Measurements from ENCODE around the gene RFTN1.

The RFTN1 gene

DNA sequence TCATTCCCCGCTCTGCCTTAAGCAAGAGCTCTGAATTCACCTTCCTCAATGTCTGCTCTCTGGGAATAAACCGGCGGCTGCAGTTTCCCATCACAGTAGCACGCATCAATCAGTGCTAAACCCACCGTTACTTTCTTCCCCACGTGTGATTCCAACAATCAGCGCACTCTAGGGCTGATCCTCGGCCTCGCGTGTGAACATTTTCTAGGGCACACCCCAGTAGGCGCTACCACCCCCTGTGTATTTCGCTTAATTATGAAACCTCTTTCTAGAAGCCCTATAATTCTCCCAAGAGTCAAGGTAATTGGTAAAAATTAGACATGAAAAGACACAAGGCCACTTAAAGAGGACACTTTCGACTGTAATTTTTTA, 87.5 kb downstream of the RFTN1 start:
- no peak overlapping the region for H3K4me3 ChIP-seq (ENCODE audit: low read length)
- no peak for TF ChIP-seq ZNF274 (IDR thresholded peaks at IDR 0.05; ENCODE audit: low read depth, low read length)

DNA sequence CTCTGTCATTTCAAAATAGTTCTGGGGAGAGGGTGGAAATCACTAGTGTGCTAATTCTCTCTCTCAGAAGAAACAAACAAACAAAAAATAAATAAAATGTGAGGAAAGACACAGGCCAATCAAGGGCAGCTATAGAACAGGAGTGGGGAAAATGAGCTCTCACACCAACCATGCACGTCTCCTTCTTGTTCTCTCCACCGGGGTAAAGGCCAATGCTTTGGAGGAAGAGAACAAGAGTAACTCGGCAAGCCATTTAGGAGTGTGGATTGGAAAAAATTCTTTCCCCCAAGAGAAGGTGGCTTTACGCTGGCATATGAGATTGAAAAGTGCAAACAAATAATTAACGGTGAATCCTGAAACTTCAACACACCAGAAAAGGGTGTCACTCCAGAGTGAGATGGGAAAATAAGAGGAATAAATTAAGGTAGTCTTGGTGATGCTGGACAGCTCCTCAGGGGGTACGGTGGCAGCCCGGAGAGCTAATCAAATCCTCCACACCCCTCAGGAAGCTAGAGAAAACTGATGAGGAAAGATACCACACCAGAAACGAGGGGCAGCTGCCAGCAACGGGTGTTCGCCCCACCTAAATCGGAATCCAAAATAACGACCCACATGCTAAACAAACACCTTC, 88.0 kb downstream of the RFTN1 start:
- no peak for TF ChIP-seq ZNF274 (IDR thresholded peaks at IDR 0.05; ENCODE audit: low read depth, low read length)
- H3K4me3 ChIP-seq (ENCODE audit: low read length), result no peak overlapping the region

DNA sequence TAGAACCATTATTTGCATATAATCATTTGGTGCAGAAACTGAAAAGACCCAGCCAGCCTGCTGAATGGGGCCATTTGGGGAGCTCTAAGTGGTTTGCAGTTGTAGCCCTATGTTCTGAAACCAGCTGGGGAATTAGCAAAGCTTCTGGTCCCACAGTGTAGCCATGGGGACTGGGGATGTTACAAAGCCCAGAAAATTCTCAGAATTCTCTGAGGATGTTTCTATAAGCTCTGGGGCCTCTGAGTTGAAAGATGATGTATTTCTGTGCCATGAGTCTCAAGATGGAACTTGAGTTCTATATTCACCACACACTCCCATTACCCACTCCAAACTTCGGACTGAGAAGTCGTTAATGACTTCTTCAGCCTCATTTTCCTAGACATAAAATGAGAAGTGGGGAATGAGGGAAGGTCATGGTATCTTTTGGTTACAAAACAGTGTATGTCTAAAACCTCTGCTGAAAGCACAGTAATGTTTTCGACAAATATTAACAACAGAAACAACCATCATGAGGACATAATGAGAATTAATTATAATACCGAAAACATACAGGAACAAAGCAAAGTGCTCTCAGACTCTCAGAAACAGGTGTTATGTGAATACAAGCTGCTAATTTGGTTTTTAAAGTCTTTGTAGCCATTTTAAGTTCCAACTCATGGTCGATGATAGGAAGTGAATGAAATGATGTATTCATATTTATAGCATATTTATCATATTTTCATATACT, 89.4 kb downstream of the RFTN1 start:
- no peak overlapping the region for H3K4me3 ChIP-seq (ENCODE audit: low read length)
- TF ChIP-seq ZNF274 (IDR thresholded peaks at IDR 0.05; ENCODE audit: low read depth, low read length), result no peak

DNA sequence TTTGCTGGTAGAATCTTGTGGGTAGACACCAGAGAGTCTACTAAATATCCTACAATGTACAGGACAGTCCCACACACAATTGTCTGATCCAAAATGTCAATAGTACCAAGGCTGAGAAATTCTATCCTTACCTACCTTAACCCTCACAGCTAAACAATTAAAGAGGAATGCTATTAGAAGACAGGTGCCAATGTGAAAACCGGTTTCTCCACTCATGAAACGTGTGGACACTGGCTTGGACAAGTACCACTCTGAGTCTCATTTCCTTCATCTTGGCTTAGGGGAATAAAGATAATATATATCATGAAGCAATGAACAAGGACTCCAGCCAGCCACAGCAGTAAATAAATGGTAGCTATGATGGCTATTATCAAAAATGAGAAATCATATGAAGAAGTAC, 90.2 kb downstream of the RFTN1 start:
- H3K4me3 ChIP-seq (ENCODE audit: low read length), result no peak overlapping the region
- TF ChIP-seq ZNF274 (IDR thresholded peaks at IDR 0.05; ENCODE audit: low read depth, low read length), result no peak

DNA sequence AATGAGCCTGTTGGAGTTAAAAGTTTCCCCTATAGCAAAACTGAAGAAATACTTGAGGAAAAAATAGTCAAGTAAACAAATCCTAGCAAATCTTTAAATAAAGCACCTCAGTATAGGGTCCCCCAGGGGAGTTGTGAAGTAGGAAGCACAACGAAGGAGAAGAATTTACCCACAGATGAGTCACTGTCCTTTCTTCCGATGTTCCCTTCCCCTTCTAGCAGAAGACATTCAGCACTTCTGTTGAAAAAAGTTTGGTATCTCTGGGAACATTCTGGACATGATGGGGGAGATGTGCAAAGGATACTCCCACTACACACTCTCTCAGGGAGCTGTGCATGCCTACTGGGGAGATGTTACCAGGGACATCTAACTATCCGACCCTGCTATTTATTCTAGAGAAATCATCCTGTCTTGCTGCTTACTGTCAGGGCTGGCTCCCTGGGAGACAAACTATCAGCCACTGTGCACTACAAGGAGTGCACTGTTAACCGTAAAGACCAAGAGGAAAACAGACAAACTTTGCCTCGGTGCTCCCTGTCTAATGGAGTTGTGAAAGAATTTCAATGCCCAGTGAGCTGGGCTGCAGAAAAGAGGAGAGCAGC, 93.8 kb downstream of the RFTN1 start:
- TF ChIP-seq ZNF274 (IDR thresholded peaks at IDR 0.05; ENCODE audit: low read depth, low read length), result no peak

DNA sequence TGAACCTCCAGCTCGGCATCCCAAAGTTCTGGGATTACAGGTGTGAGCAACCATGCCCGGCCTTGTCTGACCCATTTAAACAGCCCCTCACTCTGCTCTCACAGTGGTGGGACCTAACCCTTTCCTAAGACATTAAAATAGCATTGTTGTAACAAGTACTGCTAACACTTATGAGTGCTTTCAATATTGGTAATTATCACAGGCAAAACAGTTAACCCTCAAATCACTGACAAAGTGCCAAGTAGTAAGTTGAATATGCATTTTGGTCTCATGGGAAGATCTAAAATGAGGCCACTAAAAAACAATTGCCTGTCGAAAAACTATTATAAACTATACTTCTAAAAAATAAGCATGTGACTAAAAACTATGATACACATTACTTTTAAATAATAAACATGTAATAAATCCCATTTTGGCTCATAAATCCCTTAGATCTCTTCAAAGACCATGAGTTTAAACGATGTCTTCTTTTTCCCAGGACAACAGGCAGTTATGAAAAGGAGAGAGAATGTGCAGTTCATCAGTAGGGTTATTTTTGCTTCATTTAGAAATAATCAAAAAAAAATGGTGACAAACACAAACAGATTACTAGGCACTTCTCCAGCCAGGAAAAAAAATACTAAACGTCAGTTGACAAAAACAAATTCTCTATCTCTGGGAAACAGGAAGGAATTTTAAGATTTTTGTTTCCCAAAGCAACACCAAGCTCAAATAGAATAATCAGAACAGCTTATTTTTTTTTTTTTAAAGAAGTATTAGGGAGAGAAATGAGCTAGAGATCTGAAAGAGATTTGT, 95.4 kb downstream of the RFTN1 start:
- H3K4me3 ChIP-seq (ENCODE audit: low read length), result no peak overlapping the region
- TF ChIP-seq ZNF274 (IDR thresholded peaks at IDR 0.05; ENCODE audit: low read depth, low read length), result no peak

More for the DNA sequence above, 93.8 kb downstream of the RFTN1 start:
- H3K4me3 ChIP-seq (ENCODE audit: low read length), result no peak overlapping the region

DNA sequence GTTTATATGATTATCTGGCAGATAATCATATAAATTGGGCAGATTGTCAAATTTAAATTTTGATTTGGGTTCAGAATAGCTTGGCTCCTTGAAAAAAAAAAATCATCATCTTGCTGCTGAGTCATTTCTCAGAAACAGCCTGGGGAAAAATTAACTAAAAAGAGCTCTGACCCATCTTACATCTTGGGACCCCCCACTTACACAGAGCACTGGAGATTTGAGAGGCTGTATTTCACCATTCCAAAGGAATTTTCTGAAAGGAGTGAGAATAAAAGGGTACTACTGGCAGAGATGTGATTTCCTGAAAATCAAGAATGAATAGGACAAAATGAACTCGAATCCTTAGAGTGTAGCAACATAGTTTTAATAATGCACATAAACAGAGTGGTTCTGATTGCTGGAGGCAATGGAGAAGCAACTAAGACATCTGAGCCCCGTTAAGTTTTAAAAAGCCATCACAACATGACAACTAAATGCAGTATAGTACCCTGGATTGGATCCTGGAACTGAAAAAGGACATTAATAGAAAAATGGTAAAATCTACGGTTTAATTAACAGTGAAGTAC, 97.5 kb downstream of the RFTN1 start:
- no peak overlapping the region for H3K4me3 ChIP-seq (ENCODE audit: low read length)

DNA sequence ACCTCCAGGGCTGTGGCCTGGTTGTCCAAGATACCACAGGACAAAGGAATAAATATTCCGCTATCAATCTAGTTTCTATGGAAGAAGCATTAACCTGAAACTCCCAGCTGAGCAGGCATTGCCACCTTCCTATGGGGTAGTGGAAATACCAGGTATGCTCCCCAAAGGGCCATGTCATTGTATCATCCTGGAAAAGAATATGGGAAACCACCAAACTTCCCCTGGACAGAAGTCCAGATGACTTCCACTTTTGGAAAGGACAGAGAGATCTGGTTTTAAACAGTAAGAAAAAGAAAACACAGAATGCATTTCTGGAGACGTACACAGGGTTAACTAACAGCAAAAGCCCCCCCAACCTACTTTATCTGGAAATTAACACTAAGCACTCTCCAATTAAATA, 100.2 kb downstream of the RFTN1 start:
- no peak for TF ChIP-seq ZNF274 (IDR thresholded peaks at IDR 0.05; ENCODE audit: low read depth, low read length)
- no peak overlapping the region for H3K4me3 ChIP-seq (ENCODE audit: low read length)

More for the DNA sequence above, 97.5 kb downstream of the RFTN1 start:
- no peak for TF ChIP-seq ZNF274 (IDR thresholded peaks at IDR 0.05; ENCODE audit: low read depth, low read length)

DNA sequence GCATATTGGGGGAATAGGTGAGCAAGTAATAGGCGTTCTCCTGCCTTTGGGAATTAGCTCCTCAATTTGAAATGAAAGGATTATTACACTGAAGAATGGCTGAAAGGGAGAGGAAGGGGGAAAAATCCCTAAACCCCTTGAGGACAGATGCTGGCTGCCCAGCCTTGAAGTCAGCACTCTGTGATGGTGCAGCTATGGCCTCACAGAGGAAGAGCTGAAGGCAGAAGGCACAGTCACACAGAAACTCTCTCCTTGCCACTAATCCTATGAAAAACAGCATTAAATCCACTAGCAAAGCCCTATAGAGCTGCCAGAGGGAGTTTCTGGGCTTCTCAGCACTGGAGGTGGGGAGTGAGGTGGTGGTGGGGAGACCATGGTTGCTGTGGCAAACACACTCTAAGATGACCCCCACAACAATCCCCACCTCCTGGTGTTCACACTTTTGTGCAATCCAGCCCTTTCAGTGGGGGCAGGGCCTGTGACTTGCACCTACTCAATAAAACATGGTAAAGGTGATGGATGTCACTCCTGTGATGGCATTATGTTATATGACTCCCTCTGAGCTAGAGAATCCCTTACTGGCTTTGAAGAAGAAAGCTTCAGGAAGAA, 101.2 kb downstream of the RFTN1 start:
- TF ChIP-seq ZNF274 (IDR thresholded peaks at IDR 0.05; ENCODE audit: low read depth, low read length), result no peak
- no peak overlapping the region for H3K4me3 ChIP-seq (ENCODE audit: low read length)

DNA sequence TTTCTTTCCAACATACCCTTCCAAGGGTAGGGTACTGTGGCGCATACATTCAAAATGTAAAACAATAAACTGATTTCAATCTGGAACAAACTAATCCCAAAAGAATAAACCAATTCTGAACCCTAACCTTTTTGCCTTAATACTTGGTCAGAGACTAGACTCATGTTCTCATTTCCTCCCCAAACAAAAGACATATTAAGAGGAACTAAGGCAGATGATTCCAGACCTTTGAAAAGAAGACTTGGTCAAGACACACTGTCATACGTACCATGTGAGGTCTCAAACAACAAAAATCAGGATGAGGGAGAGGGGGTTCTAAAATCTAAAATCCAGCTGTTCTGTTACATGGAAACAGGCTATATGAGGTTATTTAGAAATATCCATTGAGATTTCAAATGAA, 102.1 kb downstream of the RFTN1 start:
- TF ChIP-seq ZNF274 (IDR thresholded peaks at IDR 0.05; ENCODE audit: low read depth, low read length), result no peak
- no peak overlapping the region for H3K4me3 ChIP-seq (ENCODE audit: low read length)

DNA sequence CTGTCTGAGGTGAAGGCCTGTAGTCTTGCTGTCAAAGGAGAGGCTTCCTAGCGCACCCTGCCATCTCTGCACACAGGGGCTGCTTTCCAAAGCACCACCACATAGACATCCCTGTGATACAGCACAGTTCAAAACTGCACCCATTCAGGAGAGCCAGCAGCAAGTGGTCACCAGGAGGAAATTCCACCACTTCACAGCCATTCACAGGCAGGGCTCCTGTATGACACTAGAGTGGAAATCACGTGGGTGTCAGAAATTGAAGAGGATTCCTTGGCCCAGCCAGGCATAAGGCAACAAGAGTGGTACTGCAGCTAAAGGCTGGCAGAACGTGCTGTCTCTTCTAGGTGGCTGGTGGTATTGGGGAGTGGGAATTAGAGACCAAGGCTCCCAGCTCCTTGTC, 102.8 kb downstream of the RFTN1 start:
- H3K4me3 ChIP-seq (ENCODE audit: low read length), result no peak overlapping the region
- no peak for TF ChIP-seq ZNF274 (IDR thresholded peaks at IDR 0.05; ENCODE audit: low read depth, low read length)

DNA sequence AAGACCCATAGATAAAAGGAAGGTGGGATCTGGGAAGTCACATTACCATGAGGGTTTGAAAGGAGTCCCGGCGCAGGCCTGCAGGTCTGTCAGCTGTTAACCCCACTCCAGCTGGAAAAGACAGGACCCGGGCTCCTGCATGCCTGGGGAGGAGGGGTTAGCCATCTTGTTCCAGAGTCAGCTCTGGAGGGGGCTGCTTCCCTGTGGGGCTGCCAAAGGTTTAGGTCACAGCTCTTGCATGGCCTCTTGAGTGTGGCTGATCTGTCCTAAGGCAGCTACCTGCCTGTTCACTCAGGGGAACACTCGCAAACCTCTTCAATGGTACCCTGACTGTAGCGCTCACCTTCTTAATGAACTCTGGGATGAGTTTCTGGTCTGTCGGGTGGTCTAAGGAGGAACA, 104.5 kb downstream of the RFTN1 start:
- no peak for TF ChIP-seq ZNF274 (IDR thresholded peaks at IDR 0.05; ENCODE audit: low read depth, low read length)
- no peak overlapping the region for H3K4me3 ChIP-seq (ENCODE audit: low read length)

DNA sequence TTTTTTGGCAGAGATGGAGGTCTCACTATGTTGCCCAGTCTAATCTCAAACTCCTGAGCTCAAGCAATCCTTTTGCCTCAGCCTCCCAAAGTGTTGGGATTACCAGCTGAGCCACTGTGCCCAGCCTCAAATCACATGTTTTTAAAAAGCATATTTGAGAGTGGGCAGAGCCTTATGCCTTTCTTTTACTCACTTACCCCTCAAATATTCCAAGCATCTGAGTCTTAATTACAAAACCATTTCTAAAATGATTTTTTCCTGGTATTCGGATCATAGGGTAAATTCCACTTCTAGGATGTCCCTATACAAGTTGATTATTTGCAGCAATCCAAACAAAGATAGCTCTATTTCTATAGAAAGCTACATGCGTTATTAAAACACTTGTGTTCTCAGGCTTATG, 106.1 kb downstream of the RFTN1 start:
- no peak overlapping the region for H3K4me3 ChIP-seq (ENCODE audit: low read length)
- no peak for TF ChIP-seq ZNF274 (IDR thresholded peaks at IDR 0.05; ENCODE audit: low read depth, low read length)

DNA sequence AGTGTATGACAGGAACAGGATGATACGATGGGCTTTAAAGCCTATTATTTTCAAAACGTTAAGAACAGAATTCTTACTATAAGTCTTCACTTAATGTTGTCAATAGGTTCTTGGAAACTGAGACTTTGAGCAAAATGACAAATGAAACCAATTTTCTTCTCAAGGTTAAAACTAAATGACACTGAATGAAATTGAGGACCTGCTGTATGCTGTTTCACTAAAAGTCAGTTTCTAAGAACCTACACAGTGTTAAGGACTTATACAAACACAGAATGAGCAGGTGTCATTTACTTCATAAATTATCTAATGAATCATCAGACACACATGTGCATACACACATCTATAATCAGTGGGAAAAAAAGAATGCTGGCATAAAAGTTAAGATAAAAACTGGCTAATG, 106.9 kb downstream of the RFTN1 start:
- no peak for TF ChIP-seq ZNF274 (IDR thresholded peaks at IDR 0.05; ENCODE audit: low read depth, low read length)
- no peak overlapping the region for H3K4me3 ChIP-seq (ENCODE audit: low read length)

Measured in GM08714 (cell line).